Ovary (tissue), 3 donors: ENCODE measurements around the gene GOLGA6D.
"Not testable (repeated sequence)": the region's sequence is repeated elsewhere in the genome, so short reads cannot be mapped to it uniquely, and the experiment has no call there.

ENCODE experiments used
- CTCF ChIP-seq, 3 donors: fragments of 450-650 bp in 2 of 3; fragments of 200-600 bp in 1 of 3; IDR thresholded peaks; one replicate each; pipeline versions ENCODE4 v1.5.1 to v1.8.0; 2016 to 2022; ENCODE audit warnings: antibody characterized with exemption in 3 of 3, mild to moderate bottlenecking in 1 of 3
- EP300 ChIP-seq: sonication (generic); formaldehyde crosslinking; IDR thresholded peaks from one replicate; pipeline ENCODE4 v1.6.1; 2017; ENCODE audit warnings: antibody characterized with exemption
- donor health status: DM: no; HTN: no; CAD: no.

DNA sequence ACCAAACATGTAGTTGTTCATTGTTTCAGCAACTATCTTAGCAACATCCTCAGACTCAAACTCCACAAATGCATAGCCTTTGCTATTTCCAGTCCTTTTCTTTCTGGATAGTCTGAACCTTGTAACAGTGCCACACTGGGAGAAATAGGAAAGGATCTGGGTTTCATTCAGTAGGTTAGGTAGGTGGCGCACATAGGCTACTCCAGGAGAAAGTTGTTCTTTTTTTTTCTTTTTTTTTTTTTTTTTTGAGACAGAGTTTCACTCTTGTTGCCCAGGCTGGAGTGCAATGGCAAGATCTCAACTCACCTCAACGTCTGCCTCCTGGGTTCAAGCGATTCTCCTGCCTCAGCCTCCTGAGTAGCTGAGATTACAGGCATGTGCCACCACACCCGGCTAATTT, 30.4 kb upstream of the GOLGA6D start:
- TF ChIP-seq CTCF (IDR thresholded peaks at IDR 0.05); EP300: not testable (repeated sequence)
